ENCODE data around the gene GAB3.

GAB3 gene

DNA sequence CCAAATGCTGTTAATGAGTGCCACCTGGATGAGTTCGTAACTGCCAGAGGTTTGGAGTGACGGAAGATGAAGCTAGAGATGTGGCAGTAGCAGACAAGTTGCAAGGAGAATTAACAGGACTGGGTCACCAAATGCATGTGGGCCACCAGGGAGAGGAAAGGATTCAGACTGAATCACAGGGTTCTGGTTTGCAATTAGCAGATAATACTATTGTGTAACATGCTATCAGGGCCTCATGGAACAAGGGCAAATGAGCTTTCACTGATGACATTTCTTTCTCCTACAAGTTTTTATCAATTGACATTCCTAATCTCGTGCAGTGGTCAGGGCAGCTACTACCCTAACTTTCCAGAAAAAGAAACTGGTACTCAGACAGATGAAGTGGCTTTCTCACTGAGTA, 21.4 kb downstream of the GAB3 start:
- no peaks in the 10 kb centered on the region for H3K27me3 ChIP-seq (ENCODE audit: control insufficient read depth, insufficient read depth, low read length)
- no peak overlapping the region for H3K27ac ChIP-seq (ENCODE audit: low read length)
- no peaks in the 10 kb centered on the region for H3K36me3 ChIP-seq (ENCODE audit: control insufficient read depth, low read depth, low read length)
- H3K4me1 ChIP-seq (ENCODE audit: control insufficient read depth, low read depth, low read length): no peaks in the 10 kb centered on the region
- peaks cover 3% of the 10 kb centered on the region for H3K9me3 ChIP-seq (ENCODE audit: control insufficient read depth, low read depth, low read length)
- no peak overlapping the region for H3K4me3 ChIP-seq (ENCODE audit: low read length)
- H3K9ac ChIP-seq (ENCODE audit: low read length): no peak overlapping the region

DNA sequence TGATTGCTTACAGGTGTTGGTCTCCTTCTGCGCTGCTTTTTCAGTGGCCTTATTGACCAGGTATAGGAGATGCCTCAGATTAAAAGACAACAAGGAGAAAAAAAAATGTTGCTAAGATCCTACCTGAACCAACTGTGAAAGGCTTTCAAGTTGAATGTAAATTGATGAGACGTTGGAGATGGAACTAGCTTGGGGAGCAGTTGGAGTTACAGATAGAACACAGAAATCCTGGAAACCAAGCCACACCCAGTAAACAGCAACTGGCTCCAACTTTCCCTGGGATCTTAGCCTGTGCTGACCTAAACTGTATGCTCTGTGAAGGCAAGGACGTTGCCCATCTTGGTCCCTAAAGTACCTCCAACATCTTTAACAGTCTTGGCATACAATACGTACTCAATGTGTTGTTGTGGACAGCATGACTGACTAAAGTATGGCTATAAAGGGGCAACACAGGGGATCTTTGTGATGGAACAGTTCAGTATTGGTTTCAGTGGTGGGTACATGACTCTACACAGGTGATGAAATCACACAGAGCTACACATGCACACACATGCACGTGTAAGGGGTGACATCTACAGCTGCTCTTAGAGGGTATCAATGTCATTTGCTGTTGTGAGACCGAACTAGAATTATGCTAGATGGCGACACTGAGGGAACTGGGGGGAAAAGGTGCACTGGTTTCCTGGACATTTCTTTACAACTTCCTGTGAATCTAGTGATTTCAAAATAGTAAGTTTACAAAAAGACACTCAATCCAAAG, 22.3 kb downstream of the GAB3 start:
- Histone ChIP-seq H3K36me3 (ENCODE audit: control insufficient read depth, low read depth, low read length) (no peaks in the 10 kb centered on the region), H3K9ac (ENCODE audit: low read length) (no peak overlapping the region), H3K27me3 (ENCODE audit: control insufficient read depth, insufficient read depth, low read length) (no peaks in the 10 kb centered on the region), H3K4me3 (ENCODE audit: low read length) (no peak overlapping the region), H3K9me3 (ENCODE audit: control insufficient read depth, low read depth, low read length) (peaks cover 3% of the 10 kb centered on the region), H3K4me1 (ENCODE audit: control insufficient read depth, low read depth, low read length) (no peaks in the 10 kb centered on the region), H3K27ac (ENCODE audit: low read length) (no peak overlapping the region)

DNA sequence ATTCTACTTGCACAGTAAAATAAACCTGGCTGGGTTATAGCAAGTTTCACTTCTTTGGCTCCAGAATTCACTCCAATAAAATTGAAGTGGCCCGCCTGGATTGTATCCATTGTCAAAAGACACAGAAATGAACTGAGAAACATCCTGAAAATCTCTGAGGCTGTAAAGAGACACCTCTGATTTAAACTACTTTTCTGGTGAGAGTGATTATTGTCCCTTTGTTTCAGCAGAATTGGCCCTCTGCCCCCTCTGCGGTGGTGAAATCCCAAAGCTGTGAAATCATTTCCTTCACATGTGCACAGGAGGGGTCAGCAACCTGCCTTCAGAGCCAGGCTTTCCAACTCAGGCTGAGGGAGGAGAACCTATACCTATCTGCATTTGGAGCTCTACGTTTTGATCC, 23.0 kb downstream of the GAB3 start:
- H3K4me1 ChIP-seq (ENCODE audit: control insufficient read depth, low read depth, low read length): no peaks in the 10 kb centered on the region
- H3K27ac ChIP-seq (ENCODE audit: low read length): no peak overlapping the region
- H3K9me3 ChIP-seq (ENCODE audit: control insufficient read depth, low read depth, low read length): peaks cover 3% of the 10 kb centered on the region
- H3K4me3 ChIP-seq (ENCODE audit: low read length): no peak overlapping the region
- no peak overlapping the region for H3K9ac ChIP-seq (ENCODE audit: low read length)
- no peaks in the 10 kb centered on the region for H3K27me3 ChIP-seq (ENCODE audit: control insufficient read depth, insufficient read depth, low read length)
- H3K36me3 ChIP-seq (ENCODE audit: control insufficient read depth, low read depth, low read length): no peaks in the 10 kb centered on the region

DNA sequence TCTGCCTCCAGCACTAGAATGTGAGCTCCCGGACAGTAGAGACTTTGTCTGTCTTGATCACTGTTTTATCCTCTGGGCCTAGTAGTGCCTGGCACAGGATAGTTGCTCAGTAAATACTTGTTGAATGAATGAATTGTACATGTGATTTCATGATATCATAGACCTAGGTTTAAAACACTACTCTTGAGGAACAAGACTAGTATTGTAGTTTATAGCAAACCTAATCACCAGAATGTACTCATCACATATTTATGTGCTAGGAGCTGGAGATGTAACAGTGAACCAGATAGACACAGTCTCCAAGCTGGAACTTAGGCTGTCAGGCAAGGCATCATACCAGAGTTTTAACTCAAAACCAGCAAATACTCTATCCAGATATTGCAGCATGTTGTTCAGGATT, 23.5 kb downstream of the GAB3 start:
- no peak overlapping the region for H3K9ac ChIP-seq (ENCODE audit: low read length)
- H3K27ac ChIP-seq (ENCODE audit: low read length): no peak overlapping the region
- no peaks in the 10 kb centered on the region for H3K4me1 ChIP-seq (ENCODE audit: control insufficient read depth, low read depth, low read length)
- H3K36me3 ChIP-seq (ENCODE audit: control insufficient read depth, low read depth, low read length): no peaks in the 10 kb centered on the region
- H3K27me3 ChIP-seq (ENCODE audit: control insufficient read depth, insufficient read depth, low read length): no peaks in the 10 kb centered on the region
- no peak overlapping the region for H3K4me3 ChIP-seq (ENCODE audit: low read length)
- H3K9me3 ChIP-seq (ENCODE audit: control insufficient read depth, low read depth, low read length): peaks cover 3% of the 10 kb centered on the region

DNA sequence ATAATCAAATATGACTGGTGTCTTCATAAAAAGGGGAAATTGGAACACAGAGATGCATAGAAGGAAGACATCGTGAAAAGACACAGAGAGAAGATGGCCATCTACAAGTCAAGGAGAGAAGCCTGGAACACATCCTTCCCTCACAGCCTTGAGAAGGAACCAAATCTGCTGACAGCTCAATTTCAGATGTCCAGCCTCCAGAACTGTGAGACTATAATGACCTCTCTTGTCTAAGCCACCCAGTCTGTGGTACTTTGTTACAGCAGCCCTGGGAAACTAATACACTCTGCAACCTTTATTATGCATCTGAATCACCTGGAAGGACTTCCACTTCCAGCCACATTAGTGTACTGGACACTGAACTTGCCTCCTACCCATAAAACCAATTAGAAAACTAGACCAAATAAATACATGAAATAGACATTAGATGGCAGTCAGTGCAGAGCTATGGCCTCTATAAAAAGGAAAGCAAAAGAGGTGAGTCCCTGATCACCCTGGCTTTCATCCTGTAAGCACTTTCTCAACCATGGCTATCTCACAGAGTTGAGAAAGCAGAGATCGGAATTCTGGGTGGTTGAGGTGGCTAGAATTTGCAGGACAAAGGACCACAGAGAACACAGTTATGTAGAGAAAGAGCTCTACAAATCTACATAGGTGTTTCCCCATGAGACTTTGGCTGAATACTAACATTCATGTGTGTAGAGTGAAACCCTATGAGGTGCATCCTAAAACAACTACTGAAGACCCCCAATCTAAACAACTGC, 25.7 kb downstream of the GAB3 start:
- no peaks in the 10 kb centered on the region for H3K4me1 ChIP-seq (ENCODE audit: control insufficient read depth, low read depth, low read length)
- no peak overlapping the region for H3K27ac ChIP-seq (ENCODE audit: low read length)

DNA sequence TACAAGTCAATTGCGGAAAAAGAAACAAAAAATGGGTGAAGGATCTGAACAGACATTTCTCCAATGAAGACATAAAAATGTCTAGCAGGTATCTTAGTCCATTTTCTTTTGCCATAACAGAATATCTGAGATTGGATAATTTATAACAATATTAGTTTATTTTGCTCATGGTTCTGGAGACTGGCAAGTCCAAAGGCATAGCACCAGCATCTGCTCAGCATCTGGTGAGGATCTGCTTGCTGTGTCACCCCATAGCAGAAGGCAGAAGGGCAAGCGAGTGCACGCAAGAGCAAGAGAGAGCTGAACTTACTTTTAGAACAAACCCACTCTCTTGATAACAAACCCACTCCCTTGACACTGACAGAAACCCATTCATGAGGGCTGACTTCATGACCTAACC, 29.7 kb downstream of the GAB3 start:
- no peaks in the 10 kb centered on the region for H3K36me3 ChIP-seq (ENCODE audit: control insufficient read depth, low read depth, low read length)
- no peak overlapping the region for H3K9ac ChIP-seq (ENCODE audit: low read length)
- no peaks in the 10 kb centered on the region for H3K4me1 ChIP-seq (ENCODE audit: control insufficient read depth, low read depth, low read length)
- H3K9me3 ChIP-seq (ENCODE audit: control insufficient read depth, low read depth, low read length): peaks cover 4% of the 10 kb centered on the region
- no peak overlapping the region for H3K4me3 ChIP-seq (ENCODE audit: low read length)
- H3K27me3 ChIP-seq (ENCODE audit: control insufficient read depth, insufficient read depth, low read length): no peaks in the 10 kb centered on the region
- no peak overlapping the region for H3K27ac ChIP-seq (ENCODE audit: low read length)

More for the DNA sequence above, 25.7 kb downstream of the GAB3 start:
- Histone ChIP-seq H3K9ac (ENCODE audit: low read length) (no peak overlapping the region), H3K9me3 (ENCODE audit: control insufficient read depth, low read depth, low read length) (no peaks in the 10 kb centered on the region), H3K4me3 (ENCODE audit: low read length) (no peak overlapping the region), H3K36me3 (ENCODE audit: control insufficient read depth, low read depth, low read length) (no peaks in the 10 kb centered on the region), H3K27me3 (ENCODE audit: control insufficient read depth, insufficient read depth, low read length) (no peaks in the 10 kb centered on the region)

DNA sequence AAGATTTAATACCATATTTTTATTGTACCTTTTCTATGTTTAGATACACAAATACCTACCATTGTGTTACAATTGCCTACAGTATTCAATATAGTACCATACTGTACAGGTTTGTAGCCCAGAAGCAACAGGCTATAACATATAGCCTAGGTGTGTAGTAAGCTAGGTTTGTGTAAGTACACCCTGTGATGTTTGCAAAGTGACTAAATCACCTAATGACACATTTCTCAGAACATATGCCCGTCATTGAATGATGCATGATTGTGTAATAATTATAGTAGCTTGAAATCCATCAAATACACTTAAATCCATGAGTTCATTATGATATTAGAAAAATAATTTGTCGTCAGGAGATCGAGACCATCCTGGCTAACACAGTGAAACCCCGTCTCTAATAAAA, 30.8 kb downstream of the GAB3 start:
- no peaks in the 10 kb centered on the region for H3K36me3 ChIP-seq (ENCODE audit: control insufficient read depth, low read depth, low read length)
- H3K27me3 ChIP-seq (ENCODE audit: control insufficient read depth, insufficient read depth, low read length): no peaks in the 10 kb centered on the region
- no peaks in the 10 kb centered on the region for H3K4me1 ChIP-seq (ENCODE audit: control insufficient read depth, low read depth, low read length)
- H3K4me3 ChIP-seq (ENCODE audit: low read length): no peak overlapping the region
- peaks cover 5% of the 10 kb centered on the region for H3K9me3 ChIP-seq (ENCODE audit: control insufficient read depth, low read depth, low read length)
- no peak overlapping the region for H3K9ac ChIP-seq (ENCODE audit: low read length)
- no peak overlapping the region for H3K27ac ChIP-seq (ENCODE audit: low read length)

DNA sequence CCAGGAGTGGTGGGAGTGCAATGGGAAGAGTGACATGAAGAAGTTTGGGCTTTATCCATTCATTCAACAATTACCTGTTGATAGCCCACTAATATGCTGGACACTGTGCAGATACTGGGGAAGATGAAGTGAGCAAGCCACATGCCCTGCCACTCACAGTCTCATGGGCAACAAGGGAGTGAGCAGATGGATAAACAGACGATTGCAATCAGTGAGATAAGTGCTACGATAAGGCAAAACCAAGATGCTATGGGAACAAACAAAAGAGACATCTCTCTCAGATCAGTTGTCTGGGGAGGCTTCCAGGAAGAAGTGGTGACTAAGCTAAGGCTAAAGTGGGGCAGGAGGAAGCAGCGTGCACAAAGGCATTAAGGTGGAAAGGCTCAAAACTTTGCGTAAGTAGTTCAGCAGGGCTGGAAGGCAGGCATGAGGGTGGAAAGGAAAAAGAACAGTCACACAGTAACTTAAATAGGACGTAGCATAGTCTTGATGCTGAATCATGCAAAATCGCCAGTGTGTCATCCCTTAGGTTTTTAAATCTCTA, 31.7 kb downstream of the GAB3 start:
- no peaks in the 10 kb centered on the region for H3K27me3 ChIP-seq (ENCODE audit: control insufficient read depth, insufficient read depth, low read length)
- no peak overlapping the region for H3K9ac ChIP-seq (ENCODE audit: low read length)
- H3K9me3 ChIP-seq (ENCODE audit: control insufficient read depth, low read depth, low read length): peaks cover 5% of the 10 kb centered on the region
- H3K36me3 ChIP-seq (ENCODE audit: control insufficient read depth, low read depth, low read length): no peaks in the 10 kb centered on the region
- no peaks in the 10 kb centered on the region for H3K4me1 ChIP-seq (ENCODE audit: control insufficient read depth, low read depth, low read length)
- no peak overlapping the region for H3K27ac ChIP-seq (ENCODE audit: low read length)
- H3K4me3 ChIP-seq (ENCODE audit: low read length): no peak overlapping the region

DNA sequence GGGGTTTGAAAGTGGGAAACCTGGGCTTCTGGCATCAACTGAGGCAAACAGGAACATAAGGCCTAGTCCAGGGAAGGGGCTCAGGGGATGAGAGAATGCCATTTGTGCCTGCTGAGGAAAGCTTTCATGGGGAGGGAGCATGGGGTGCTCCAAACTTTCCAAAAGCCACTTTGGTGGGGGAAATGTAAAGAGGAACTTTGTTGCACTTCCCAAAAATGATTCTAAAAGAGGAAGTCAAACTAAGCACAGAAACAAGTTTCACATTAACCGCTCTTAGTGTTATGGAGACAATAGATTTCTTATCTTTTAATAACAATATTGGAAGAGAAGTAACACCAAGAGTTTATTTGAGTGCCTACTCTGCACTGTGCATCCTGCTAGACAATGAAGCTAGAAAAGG, 32.3 kb downstream of the GAB3 start:
- H3K9me3 ChIP-seq (ENCODE audit: control insufficient read depth, low read depth, low read length): peaks cover 5% of the 10 kb centered on the region
- H3K27ac ChIP-seq (ENCODE audit: low read length): no peak overlapping the region
- no peak overlapping the region for H3K4me3 ChIP-seq (ENCODE audit: low read length)
- no peaks in the 10 kb centered on the region for H3K4me1 ChIP-seq (ENCODE audit: control insufficient read depth, low read depth, low read length)
- no peaks in the 10 kb centered on the region for H3K36me3 ChIP-seq (ENCODE audit: control insufficient read depth, low read depth, low read length)
- H3K27me3 ChIP-seq (ENCODE audit: control insufficient read depth, insufficient read depth, low read length): no peaks in the 10 kb centered on the region
- no peak overlapping the region for H3K9ac ChIP-seq (ENCODE audit: low read length)

DNA sequence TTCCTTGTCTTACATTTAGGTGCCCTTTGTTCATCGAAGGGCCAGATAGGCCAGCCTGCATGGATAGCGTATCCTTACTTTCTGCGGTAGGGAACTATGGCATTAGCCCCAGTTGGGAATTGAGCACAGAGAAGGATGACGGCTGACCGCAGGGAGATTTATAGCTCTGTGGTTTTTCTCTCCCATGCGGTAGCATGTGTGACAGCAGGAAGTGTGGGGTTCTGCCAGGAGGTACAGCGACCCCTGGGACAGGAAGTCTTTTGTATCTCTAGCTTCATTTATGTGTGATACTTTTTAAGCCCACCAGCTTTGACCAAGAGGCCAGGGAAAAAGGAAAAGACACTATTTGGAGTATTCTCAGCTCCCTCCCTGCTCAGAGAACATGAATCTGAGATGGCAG, 33.1 kb downstream of the GAB3 start:
- Histone ChIP-seq H3K9ac (ENCODE audit: low read length) (no peak overlapping the region), H3K4me3 (ENCODE audit: low read length) (no peak overlapping the region), H3K27ac (ENCODE audit: low read length) (no peak overlapping the region), H3K9me3 (ENCODE audit: control insufficient read depth, low read depth, low read length) (peaks cover 5% of the 10 kb centered on the region), H3K36me3 (ENCODE audit: control insufficient read depth, low read depth, low read length) (no peaks in the 10 kb centered on the region), H3K4me1 (ENCODE audit: control insufficient read depth, low read depth, low read length) (no peaks in the 10 kb centered on the region), H3K27me3 (ENCODE audit: control insufficient read depth, insufficient read depth, low read length) (no peaks in the 10 kb centered on the region)

DNA sequence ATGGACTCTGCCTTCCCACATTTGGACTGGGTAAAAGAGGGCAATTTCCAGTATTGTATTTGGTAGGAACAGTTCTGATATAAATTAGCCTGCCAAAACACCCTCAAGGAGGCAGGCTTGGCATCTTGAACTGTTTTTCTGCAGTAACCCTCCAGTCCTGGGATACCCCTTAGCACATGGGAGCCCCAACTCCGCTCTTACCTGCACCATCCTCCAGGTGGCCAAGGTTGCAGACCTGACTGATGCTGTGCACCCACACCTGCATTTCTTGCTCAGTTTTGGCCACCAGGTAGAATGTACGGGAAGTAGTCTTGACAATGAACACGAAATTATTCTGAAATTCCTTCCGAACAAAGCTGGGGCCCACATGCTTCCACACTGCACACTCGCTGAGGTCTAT, 35.1 kb downstream of the GAB3 start:
- Histone ChIP-seq H3K4me1 (ENCODE audit: control insufficient read depth, low read depth, low read length) (no peaks in the 10 kb centered on the region), H3K9ac (ENCODE audit: low read length) (no peak overlapping the region), H3K9me3 (ENCODE audit: control insufficient read depth, low read depth, low read length) (peaks cover 5% of the 10 kb centered on the region), H3K36me3 (ENCODE audit: control insufficient read depth, low read depth, low read length) (no peaks in the 10 kb centered on the region), H3K27me3 (ENCODE audit: control insufficient read depth, insufficient read depth, low read length) (no peaks in the 10 kb centered on the region), H3K4me3 (ENCODE audit: low read length) (no peak overlapping the region), H3K27ac (ENCODE audit: low read length) (no peak overlapping the region)
